ENCODE measurements around the gene CLDN18.

- no peak for TF ChIP-seq CTCF (IDR thresholded peaks at IDR 0.05; ENCODE audit: low read depth, low read length, missing input control)
- no peak for TF ChIP-seq TAF1 (conservative IDR thresholded peaks at IDR 0.05)
- no peak for TF ChIP-seq MAX (IDR thresholded peaks at IDR 0.05)
- no peak for TF ChIP-seq SP1 (IDR thresholded peaks at IDR 0.05)
- TF ChIP-seq FOXA1 (IDR thresholded peaks at IDR 0.05), result no peak
These were observed 15.6 kb downstream of the CLDN18 start for GRCh38 chr3:138025553-138025952.

Data from liver (tissue), 3 donors.